PFSK-1 (cell line): ENCODE results near the gene COX5B.

Experiments
- FOXP2 ChIP-seq: optimal IDR thresholded peaks from 2 replicates; pipeline ENCODE3; 2011; ENCODE audit warnings: borderline replicate concordance, control low read depth, inconsistent platforms; ENCODE audit not compliant: insufficient read depth; ENCODE audit errors: extremely low read length, extremely low read depth
- POLR2AphosphoS5 ChIP-seq: IDR thresholded peaks from 2 replicates; pipeline ENCODE4 v1.6.1; 2012; ENCODE audit warnings: low read depth, mild to moderate bottlenecking, control low read depth, low read length, moderate library complexity
- SIN3A ChIP-seq: IDR thresholded peaks from 2 replicates; pipeline ENCODE4 v1.6.1; 2012; ENCODE audit warnings: mild to moderate bottlenecking, low read length, moderate library complexity, borderline replicate concordance; ENCODE audit not compliant: insufficient read depth
- TAF1 ChIP-seq: IDR thresholded peaks from 2 replicates; pipeline ENCODE4 v1.6.1; 2012; ENCODE audit warnings: low read length, control low read depth, borderline replicate concordance; ENCODE audit not compliant: insufficient read depth
- TF ChIP-seq, protein P1 (sequence below), 2 experiments: IDR thresholded peaks; 2 replicates each; pipeline versions ENCODE4 v1.6.1 to v1.8.0; 2011 to 2012; ENCODE audit warnings: low read depth in 2 of 2, low read length in 2 of 2, control low read depth in 1 of 2, inconsistent platforms in 1 of 2, mild to moderate bottlenecking in 1 of 2, moderate library complexity in 1 of 2; ENCODE audit not compliant: insufficient read depth in 1 of 2

The COX5B gene

GRCh38 chr2:97659256-97660043 is 13.6 kb downstream of the COX5B start:
- TF ChIP-seq TAF1 = no peak
- no peak for TF ChIP-seq POLR2AphosphoS5
- no peak for TF ChIP-seq SIN3A
- no peak for TF ChIP-seq FOXP2
- TF ChIP-seq, protein P1, sequence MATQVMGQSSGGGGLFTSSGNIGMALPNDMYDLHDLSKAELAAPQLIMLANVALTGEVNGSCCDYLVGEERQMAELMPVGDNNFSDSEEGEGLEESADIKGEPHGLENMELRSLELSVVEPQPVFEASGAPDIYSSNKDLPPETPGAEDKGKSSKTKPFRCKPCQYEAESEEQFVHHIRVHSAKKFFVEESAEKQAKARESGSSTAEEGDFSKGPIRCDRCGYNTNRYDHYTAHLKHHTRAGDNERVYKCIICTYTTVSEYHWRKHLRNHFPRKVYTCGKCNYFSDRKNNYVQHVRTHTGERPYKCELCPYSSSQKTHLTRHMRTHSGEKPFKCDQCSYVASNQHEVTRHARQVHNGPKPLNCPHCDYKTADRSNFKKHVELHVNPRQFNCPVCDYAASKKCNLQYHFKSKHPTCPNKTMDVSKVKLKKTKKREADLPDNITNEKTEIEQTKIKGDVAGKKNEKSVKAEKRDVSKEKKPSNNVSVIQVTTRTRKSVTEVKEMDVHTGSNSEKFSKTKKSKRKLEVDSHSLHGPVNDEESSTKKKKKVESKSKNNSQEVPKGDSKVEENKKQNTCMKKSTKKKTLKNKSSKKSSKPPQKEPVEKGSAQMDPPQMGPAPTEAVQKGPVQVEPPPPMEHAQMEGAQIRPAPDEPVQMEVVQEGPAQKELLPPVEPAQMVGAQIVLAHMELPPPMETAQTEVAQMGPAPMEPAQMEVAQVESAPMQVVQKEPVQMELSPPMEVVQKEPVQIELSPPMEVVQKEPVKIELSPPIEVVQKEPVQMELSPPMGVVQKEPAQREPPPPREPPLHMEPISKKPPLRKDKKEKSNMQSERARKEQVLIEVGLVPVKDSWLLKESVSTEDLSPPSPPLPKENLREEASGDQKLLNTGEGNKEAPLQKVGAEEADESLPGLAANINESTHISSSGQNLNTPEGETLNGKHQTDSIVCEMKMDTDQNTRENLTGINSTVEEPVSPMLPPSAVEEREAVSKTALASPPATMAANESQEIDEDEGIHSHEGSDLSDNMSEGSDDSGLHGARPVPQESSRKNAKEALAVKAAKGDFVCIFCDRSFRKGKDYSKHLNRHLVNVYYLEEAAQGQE (IDR thresholded peaks at IDR 0.05; ENCODE audit: insufficient read depth in 1 of 2, low read depth in 2 of 2, low read length in 2 of 2) = no peak

DNA sequence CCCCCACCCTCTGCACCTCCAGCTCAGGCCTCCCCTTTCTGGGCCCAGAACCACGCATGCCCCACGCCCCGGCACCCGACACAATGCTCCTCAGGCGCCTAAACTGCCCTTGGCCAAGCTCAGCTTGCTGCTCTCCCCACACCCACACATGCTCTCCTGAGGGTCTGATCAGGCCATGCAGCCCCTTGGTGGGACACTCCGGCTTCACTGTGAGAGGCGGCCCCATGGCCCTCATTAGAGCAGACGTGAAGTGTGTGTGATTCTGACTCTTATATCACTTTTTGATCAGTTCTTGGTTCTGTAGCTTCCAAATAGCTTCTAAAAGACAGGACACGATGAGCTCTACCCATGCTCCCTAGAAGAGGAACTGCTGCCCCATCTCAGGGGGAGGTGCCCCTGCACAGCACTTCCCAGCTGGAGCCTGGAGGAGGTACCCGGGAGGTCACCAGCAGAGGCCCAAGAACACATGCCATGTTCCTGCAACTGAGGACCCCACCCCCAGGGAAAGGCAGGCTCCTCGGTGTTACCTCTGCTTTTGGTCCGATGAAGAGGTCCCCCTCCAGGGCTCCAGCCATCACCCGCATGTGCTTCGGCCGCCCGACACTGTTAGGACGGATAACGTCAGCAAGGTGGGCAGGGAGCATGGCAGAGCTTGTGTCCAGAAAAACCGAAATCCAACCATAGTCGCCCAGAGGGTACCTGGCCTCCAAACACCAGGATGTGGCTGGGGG is 14.3 kb downstream of the COX5B start:
- no peak for TF ChIP-seq SIN3A

GRCh38 chr2:97660775-97661389 is 15.0 kb downstream of the COX5B start:
- TF ChIP-seq POLR2AphosphoS5 (no peak), TAF1 (no peak), SIN3A (no peak), FOXP2 (no peak)
- TF ChIP-seq, protein P1 (IDR thresholded peaks at IDR 0.05; ENCODE audit: insufficient read depth in 1 of 2, low read depth in 2 of 2, low read length in 2 of 2) = no peak

DNA sequence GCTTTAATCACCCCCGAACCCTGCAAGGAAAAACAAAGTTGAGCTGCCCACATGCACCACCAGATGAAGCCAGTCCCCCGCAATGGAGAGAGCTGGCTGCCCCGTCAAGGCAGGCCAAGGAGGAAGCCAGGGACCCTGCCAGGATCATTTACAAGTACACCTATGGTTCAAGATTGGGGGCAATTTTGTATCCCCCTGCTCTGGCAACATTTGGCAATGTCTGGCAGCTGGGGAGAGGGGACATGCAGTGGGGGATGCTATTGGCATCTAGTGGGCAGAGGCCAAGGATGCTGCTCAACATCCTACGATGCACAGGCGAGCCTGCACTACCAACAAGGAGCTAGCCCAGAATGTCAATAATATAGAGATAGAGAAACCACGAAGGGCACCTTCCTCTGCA is 16.1 kb downstream of the COX5B start:
- TF ChIP-seq FOXP2 (no peak), POLR2AphosphoS5 (no peak), SIN3A (no peak), TAF1 (no peak)
- TF ChIP-seq, protein P1 (IDR thresholded peaks at IDR 0.05; ENCODE audit: insufficient read depth in 1 of 2, low read depth in 2 of 2, low read length in 2 of 2) = no peak

GRCh38 chr2:97662386-97662894 is 16.6 kb downstream of the COX5B start:
- no peak for TF ChIP-seq TAF1
- TF ChIP-seq FOXP2 = no peak
- no peak for TF ChIP-seq POLR2AphosphoS5
- TF ChIP-seq SIN3A = no peak
- TF ChIP-seq, protein P1 (IDR thresholded peaks at IDR 0.05; ENCODE audit: insufficient read depth in 1 of 2, low read depth in 2 of 2, low read length in 2 of 2) = no peak
